Activated T-cell treated with anti-CD3 and anti-CD28 coated beads, Interleukin-2, amount 50 U/mL, for 1 hour (primary cell): ENCODE measurements around the gene THPO.

ENCODE experiments used
- DNase-seq: peaks from one replicate; pipeline ENCODE4 v3.0.0-alpha.2; 2020

The THPO gene

GRCh38 chr3:184328516-184328915 is 49.5 kb downstream of the THPO start:
- no peak for DNase-seq

GRCh38 chr3:184327171-184327570 is 50.8 kb downstream of the THPO start:
- no peak for DNase-seq

GRCh38 chr3:184325715-184326369 is 52.2 kb downstream of the THPO start:
- no peak for DNase-seq

- no peak for DNase-seq
Observed at GRCh38 chr3:184325269-184325668, 52.7 kb downstream of the THPO start.

GRCh38 chr3:184323696-184324095 is 54.3 kb downstream of the THPO start:
- DNase-seq = no peak

GRCh38 chr3:184322731-184323487 is 55.1 kb downstream of the THPO start:
- DNase-seq = no peak
